ENCODE results near the gene LRPAP1.
"Not testable (repeated sequence)": the region's sequence is repeated elsewhere in the genome, so short reads cannot be mapped to it uniquely, and the experiment has no call there.

LRPAP1 gene

GRCh38 chr4:3531879-3532750 is at the start of gene LRPAP1:
TSS of gene LRPAP1 (minus strand) at chr4:3532422. CDS start at chr4:3532412, 10 bp downstream.
- no peaks in the 10 kb centered on the region for H3K36me3 ChIP-seq (ENCODE audit: control insufficient read depth in 1 of 2, insufficient read depth in 2 of 2, low read length in 2 of 2)
- H3K4me3 ChIP-seq (ENCODE audit: low read depth in 1 of 2, low read length in 2 of 2), result peak within 1 kb of the TSS; percentile 88 to 95
- H3K4me1 ChIP-seq (ENCODE audit: control insufficient read depth in 1 of 2, insufficient read depth in 2 of 2, low read length in 2 of 2), result peaks cover 14 to 27% of the 10 kb centered on the region in 2 donors
- no peaks in the 10 kb centered on the region for H3K9me3 ChIP-seq (ENCODE audit: control insufficient read depth in 1 of 2, low read length in 2 of 2)
- no peaks in the 10 kb centered on the region for H3K27me3 ChIP-seq (ENCODE audit: low read depth, low read length)
- H3K27ac ChIP-seq (ENCODE audit: low read length), result peak within 1 kb of the TSS; percentile 23

GRCh38 chr4:3581334-3582090 is 49.3 kb upstream of the LRPAP1 start:
- not testable (repeated sequence) for H3K27ac ChIP-seq (ENCODE audit: low read length); H3K36me3 ChIP-seq (ENCODE audit: control insufficient read depth in 1 of 2, insufficient read depth in 2 of 2, low read length in 2 of 2); H3K27me3 ChIP-seq (ENCODE audit: low read depth, low read length); H3K4me3 ChIP-seq (ENCODE audit: low read depth in 1 of 2, low read length in 2 of 2); H3K9me3 ChIP-seq (ENCODE audit: control insufficient read depth in 1 of 2, low read length in 2 of 2); H3K4me1 ChIP-seq (ENCODE audit: control insufficient read depth in 1 of 2, insufficient read depth in 2 of 2, low read length in 2 of 2)

- not testable (repeated sequence) for H3K4me1 ChIP-seq (ENCODE audit: control insufficient read depth in 1 of 2, insufficient read depth in 2 of 2, low read length in 2 of 2); H3K36me3 ChIP-seq (ENCODE audit: control insufficient read depth in 1 of 2, insufficient read depth in 2 of 2, low read length in 2 of 2)
These were observed 48.6 kb upstream of the LRPAP1 start for GRCh38 chr4:3580859-3581258.

GRCh38 chr4:3578527-3579144 is 46.4 kb upstream of the LRPAP1 start:
- not testable (repeated sequence) for H3K27ac ChIP-seq (ENCODE audit: low read length); H3K9me3 ChIP-seq (ENCODE audit: control insufficient read depth in 1 of 2, low read length in 2 of 2); H3K27me3 ChIP-seq (ENCODE audit: low read depth, low read length); H3K4me1 ChIP-seq (ENCODE audit: control insufficient read depth in 1 of 2, insufficient read depth in 2 of 2, low read length in 2 of 2); H3K4me3 ChIP-seq (ENCODE audit: low read depth in 1 of 2, low read length in 2 of 2); H3K36me3 ChIP-seq (ENCODE audit: control insufficient read depth in 1 of 2, insufficient read depth in 2 of 2, low read length in 2 of 2)

More at GRCh38 chr4:3580859-3581258, 48.6 kb upstream of the LRPAP1 start:
- H3K4me3 ChIP-seq (ENCODE audit: low read depth in 1 of 2, low read length in 2 of 2); H3K9me3 ChIP-seq (ENCODE audit: control insufficient read depth in 1 of 2, low read length in 2 of 2); H3K27me3 ChIP-seq (ENCODE audit: low read depth, low read length); H3K27ac ChIP-seq (ENCODE audit: low read length): not testable (repeated sequence)

GRCh38 chr4:3578052-3578451 is 45.8 kb upstream of the LRPAP1 start:
- not testable (repeated sequence) for H3K9me3 ChIP-seq (ENCODE audit: control insufficient read depth in 1 of 2, low read length in 2 of 2); H3K4me1 ChIP-seq (ENCODE audit: control insufficient read depth in 1 of 2, insufficient read depth in 2 of 2, low read length in 2 of 2); H3K4me3 ChIP-seq (ENCODE audit: low read depth in 1 of 2, low read length in 2 of 2); H3K27ac ChIP-seq (ENCODE audit: low read length); H3K36me3 ChIP-seq (ENCODE audit: control insufficient read depth in 1 of 2, insufficient read depth in 2 of 2, low read length in 2 of 2); H3K27me3 ChIP-seq (ENCODE audit: low read depth, low read length)

- not testable (repeated sequence) for H3K9me3 ChIP-seq (ENCODE audit: control insufficient read depth in 1 of 2, low read length in 2 of 2); H3K4me3 ChIP-seq (ENCODE audit: low read depth in 1 of 2, low read length in 2 of 2); H3K27me3 ChIP-seq (ENCODE audit: low read depth, low read length); H3K27ac ChIP-seq (ENCODE audit: low read length); H3K36me3 ChIP-seq (ENCODE audit: control insufficient read depth in 1 of 2, insufficient read depth in 2 of 2, low read length in 2 of 2); H3K4me1 ChIP-seq (ENCODE audit: control insufficient read depth in 1 of 2, insufficient read depth in 2 of 2, low read length in 2 of 2)
These were observed 45.1 kb upstream of the LRPAP1 start for GRCh38 chr4:3577208-3577892.

GRCh38 chr4:3576533-3577207 is 44.4 kb upstream of the LRPAP1 start:
- H3K27ac ChIP-seq (ENCODE audit: low read length); H3K4me1 ChIP-seq (ENCODE audit: control insufficient read depth in 1 of 2, insufficient read depth in 2 of 2, low read length in 2 of 2); H3K9me3 ChIP-seq (ENCODE audit: control insufficient read depth in 1 of 2, low read length in 2 of 2); H3K27me3 ChIP-seq (ENCODE audit: low read depth, low read length); H3K36me3 ChIP-seq (ENCODE audit: control insufficient read depth in 1 of 2, insufficient read depth in 2 of 2, low read length in 2 of 2); H3K4me3 ChIP-seq (ENCODE audit: low read depth in 1 of 2, low read length in 2 of 2): not testable (repeated sequence)

- not testable (repeated sequence) for H3K9me3 ChIP-seq (ENCODE audit: control insufficient read depth in 1 of 2, low read length in 2 of 2); H3K27me3 ChIP-seq (ENCODE audit: low read depth, low read length); H3K36me3 ChIP-seq (ENCODE audit: control insufficient read depth in 1 of 2, insufficient read depth in 2 of 2, low read length in 2 of 2); H3K4me1 ChIP-seq (ENCODE audit: control insufficient read depth in 1 of 2, insufficient read depth in 2 of 2, low read length in 2 of 2); H3K4me3 ChIP-seq (ENCODE audit: low read depth in 1 of 2, low read length in 2 of 2); H3K27ac ChIP-seq (ENCODE audit: low read length)
These were observed 43.5 kb upstream of the LRPAP1 start for GRCh38 chr4:3575426-3576369.

- H3K36me3 ChIP-seq (ENCODE audit: control insufficient read depth in 1 of 2, insufficient read depth in 2 of 2, low read length in 2 of 2); H3K27ac ChIP-seq (ENCODE audit: low read length): not testable (repeated sequence)
These were observed 42.6 kb upstream of the LRPAP1 start for GRCh38 chr4:3574865-3575264.

GRCh38 chr4:3574346-3574745 is 42.1 kb upstream of the LRPAP1 start:
- H3K4me3 ChIP-seq (ENCODE audit: low read depth in 1 of 2, low read length in 2 of 2); H3K36me3 ChIP-seq (ENCODE audit: control insufficient read depth in 1 of 2, insufficient read depth in 2 of 2, low read length in 2 of 2); H3K4me1 ChIP-seq (ENCODE audit: control insufficient read depth in 1 of 2, insufficient read depth in 2 of 2, low read length in 2 of 2); H3K9me3 ChIP-seq (ENCODE audit: control insufficient read depth in 1 of 2, low read length in 2 of 2); H3K27ac ChIP-seq (ENCODE audit: low read length); H3K27me3 ChIP-seq (ENCODE audit: low read depth, low read length): not testable (repeated sequence)

More at GRCh38 chr4:3574865-3575264, 42.6 kb upstream of the LRPAP1 start:
- not testable (repeated sequence) for H3K4me1 ChIP-seq (ENCODE audit: control insufficient read depth in 1 of 2, insufficient read depth in 2 of 2, low read length in 2 of 2); H3K27me3 ChIP-seq (ENCODE audit: low read depth, low read length); H3K4me3 ChIP-seq (ENCODE audit: low read depth in 1 of 2, low read length in 2 of 2); H3K9me3 ChIP-seq (ENCODE audit: control insufficient read depth in 1 of 2, low read length in 2 of 2)
